ENCODE results near the gene CCDC92.
"Not testable (repeated sequence)": the region's sequence is repeated elsewhere in the genome, so short reads cannot be mapped to it uniquely, and the experiment has no call there.

The CCDC92 gene

GRCh38 chr12:123947531-123947930, 25.1 kb downstream of the CCDC92 start:
- DNase-seq, result not testable (repeated sequence)

- DNase-seq, result not testable (repeated sequence)
These were observed 25.8 kb downstream of the CCDC92 start for GRCh38 chr12:123946516-123947505.

GRCh38 chr12:123946152-123946515, 26.5 kb downstream of the CCDC92 start:
- DNase-seq, result no peak

- no peak for DNase-seq
These were observed 27.1 kb downstream of the CCDC92 start for GRCh38 chr12:123945287-123946151.

- DNase-seq, result no peak
These were observed 27.9 kb downstream of the CCDC92 start for GRCh38 chr12:123944696-123945095.

- no peak for DNase-seq
These were observed 28.8 kb downstream of the CCDC92 start for GRCh38 chr12:123943816-123944215.

- no peak for DNase-seq
These were observed 29.6 kb downstream of the CCDC92 start for GRCh38 chr12:123942911-123943648.

- DNase-seq, result no peak
These were observed 30.4 kb downstream of the CCDC92 start for GRCh38 chr12:123942238-123942653.

- DNase-seq, result no peak
These were observed 30.9 kb downstream of the CCDC92 start for GRCh38 chr12:123941624-123942237.

GRCh38 chr12:123941000-123941399, 31.6 kb downstream of the CCDC92 start:
- no peak for DNase-seq

GRCh38 chr12:123940627-123940966, 32.0 kb downstream of the CCDC92 start:
- DNase-seq, result no peak

GRCh38 chr12:123939716-123940626, 32.7 kb downstream of the CCDC92 start:
- DNase-seq, result no peak

- DNase-seq, result no peak
These were observed 33.8 kb downstream of the CCDC92 start for GRCh38 chr12:123938679-123939480.

GRCh38 chr12:123937707-123938591, 34.7 kb downstream of the CCDC92 start:
- peak in 1 of 2 donors; percentile 72 for DNase-seq

- DNase-seq, result no peak
These were observed 35.5 kb downstream of the CCDC92 start for GRCh38 chr12:123936956-123937706.

GRCh38 chr12:123936471-123936870, 36.2 kb downstream of the CCDC92 start:
- no peak for DNase-seq

GRCh38 chr12:123935956-123936355, 36.7 kb downstream of the CCDC92 start:
- no peak for DNase-seq

- no peak for DNase-seq
These were observed 37.8 kb downstream of the CCDC92 start for GRCh38 chr12:123934829-123935228.

Measured in bone marrow (tissue), 2 donors.